Ovary (tissue), 9 donors: ENCODE results near the gene ZNF593. TPM values are rescaled to one million over a fixed set of nuclear protein-coding genes. Genes with fewer than 3 reads are reported as not detected.

Experiments used
- DNase-seq, 5 donors: peaks; one replicate each; pipeline ENCODE4 v3.0.0-alpha.2; 2019 to 2020
- H3K27ac ChIP-seq, 2 donors: fragments of 200-600 bp; one replicate each; pipeline versions ENCODE4 v1.5.1 to v1.8.0; 2019 to 2022
- H3K27me3 ChIP-seq: fragments of 200-600 bp; one replicate; pipeline ENCODE4 v1.8.0; 2022
- H3K36me3 ChIP-seq: fragments of 200-600 bp; sonication (generic); one replicate; pipeline ENCODE4 v1.5.1; 2019
- H3K4me1 ChIP-seq: one replicate; pipeline ENCODE4 v1.8.1; 2013; ENCODE audit warnings: mild to moderate bottlenecking, moderate library complexity; ENCODE audit not compliant: insufficient read depth
- H3K4me3 ChIP-seq: fragments of 200-600 bp; sonication (generic); one replicate; pipeline ENCODE4 v1.5.1; 2017
- H3K9me3 ChIP-seq, 2 donors: fragments of 200-600 bp in 1 of 2; sonication (generic) in 1 of 2; one replicate each; pipeline versions ENCODE4 v1.5.1 to v1.8.1; 2013 to 2019; ENCODE audit warnings: mild to moderate bottlenecking in 1 of 2, moderate library complexity in 1 of 2
- EP300 ChIP-seq: sonication (generic); formaldehyde crosslinking; IDR thresholded peaks from one replicate; pipeline ENCODE4 v1.6.1; 2017; ENCODE audit warnings: antibody characterized with exemption
- POLR2A ChIP-seq: fragments of 450-650 bp; IDR thresholded peaks from one replicate; pipeline ENCODE4 v1.6.1; 2017; ENCODE audit warnings: antibody characterized with exemption, mild to moderate bottlenecking, moderate library complexity
- WGBS, 3 donors: extraction: QIAGEN DNeasy Blood & Tissue Kit in 1 of 3; methylation state at CpG; one replicate each; pipeline versions ENCODE4 v1.1.5 to v1.1.7; 2013 to 2017; 5-methylcytosine and 5-hydroxymethylcytosine counted together
- intact Hi-C, 4 donors: fragments of 100-400 bp; cut with DNase I; formaldehyde crosslinking; loops; one replicate each; pipeline versions ENCODE4 v1.11.0 to v1.15.1; 2022 to 2023
- polyA plus RNA-seq, 2 donors: library from polyadenylated mRNA; stranded (reverse); fragments of 200-250 nt in 1 of 2; fragments of 350-450 nt in 1 of 2; fragmentation: Illumina TruSeq in 1 of 2; extraction: RNeasy Lipid Tissue Mini Kit (QIAGEN cat#74804) in 1 of 2; gene quantifications; one replicate each; pipeline ENCODE4 v1.2.3, GENCODE V29; 2013 to 2014
- total RNA-seq, 7 donors: library from RNA; depleted of rRNA in 2 of 7; stranded (reverse); fragments of >200 nt in 2 of 7; fragmentation: NEBNext Ultra II Directional in 3 of 7; extraction: Animal tissue kit (Norgen Biotek cat#: 25700) in 3 of 7; gene quantifications; one replicate each; pipeline versions ENCODE4 v1.1.0 to v1.2.4, GENCODE V29; 2016 to 2023
- TF ChIP-seq, protein P1 (sequence below), 3 donors: fragments of 450-650 bp in 2 of 3; fragments of 200-600 bp in 1 of 3; IDR thresholded peaks; one replicate each; pipeline versions ENCODE4 v1.5.1 to v1.8.0; 2016 to 2022; ENCODE audit warnings: antibody characterized with exemption in 3 of 3, mild to moderate bottlenecking in 1 of 3
- donor health status: DM: no; HTN: no; CAD: no; lungs with moderate emphysema.
- donor health status: DM: no; HTN: no; CAD: no.
- donor health status: Bipolar disorder and iron deficiency.
- donor health status: DM: yes; HTN: yes; CAD: no.
- donor health status: DM: no; HTN: no; CAD: no.
- donor health status: DM: yes; HTN: yes; CAD: no.

The ZNF593 gene
- total and polyA plus RNA-seq, 9 donors, result 1.8 to 62.5 (median 36.5) TPM

DNA sequence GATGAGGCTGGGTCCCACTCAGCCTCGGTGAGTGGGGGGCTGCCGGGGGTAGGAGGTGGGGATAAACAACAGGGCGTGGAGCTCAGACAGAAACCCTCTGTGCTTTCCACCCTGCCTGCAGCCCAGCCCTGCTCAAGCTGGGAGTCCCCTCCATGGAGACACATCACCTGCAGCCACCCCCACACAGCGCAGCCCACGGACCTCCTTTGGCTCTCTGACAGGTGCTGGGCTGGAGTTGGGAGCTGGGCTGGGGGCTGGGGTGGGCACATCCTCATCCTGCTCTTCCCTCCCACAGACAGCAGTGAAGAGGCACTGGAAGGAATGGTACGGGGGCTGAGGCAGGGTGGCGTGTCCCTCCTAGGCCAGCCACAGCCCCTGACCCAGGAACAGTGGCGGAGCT lies 18.8 kb downstream of the ZNF593 start:
- intact Hi-C loops, result no loop called here
- no peak overlapping the region for H3K4me3 ChIP-seq
- H3K27ac ChIP-seq, result no peak overlapping the region
- no peaks in the 10 kb centered on the region for H3K36me3 ChIP-seq
- DNase-seq, result no peak
- no peaks in the 10 kb centered on the region for H3K27me3 ChIP-seq
- no peaks in the 10 kb centered on the region for H3K9me3 ChIP-seq
- no peaks in the 10 kb centered on the region for H3K4me1 ChIP-seq
- WGBS, 3 donors, result 81 to 90% (median 85%) methylated on average over 8 of the region's 8 CpGs
- TF ChIP-seq, protein P1, sequence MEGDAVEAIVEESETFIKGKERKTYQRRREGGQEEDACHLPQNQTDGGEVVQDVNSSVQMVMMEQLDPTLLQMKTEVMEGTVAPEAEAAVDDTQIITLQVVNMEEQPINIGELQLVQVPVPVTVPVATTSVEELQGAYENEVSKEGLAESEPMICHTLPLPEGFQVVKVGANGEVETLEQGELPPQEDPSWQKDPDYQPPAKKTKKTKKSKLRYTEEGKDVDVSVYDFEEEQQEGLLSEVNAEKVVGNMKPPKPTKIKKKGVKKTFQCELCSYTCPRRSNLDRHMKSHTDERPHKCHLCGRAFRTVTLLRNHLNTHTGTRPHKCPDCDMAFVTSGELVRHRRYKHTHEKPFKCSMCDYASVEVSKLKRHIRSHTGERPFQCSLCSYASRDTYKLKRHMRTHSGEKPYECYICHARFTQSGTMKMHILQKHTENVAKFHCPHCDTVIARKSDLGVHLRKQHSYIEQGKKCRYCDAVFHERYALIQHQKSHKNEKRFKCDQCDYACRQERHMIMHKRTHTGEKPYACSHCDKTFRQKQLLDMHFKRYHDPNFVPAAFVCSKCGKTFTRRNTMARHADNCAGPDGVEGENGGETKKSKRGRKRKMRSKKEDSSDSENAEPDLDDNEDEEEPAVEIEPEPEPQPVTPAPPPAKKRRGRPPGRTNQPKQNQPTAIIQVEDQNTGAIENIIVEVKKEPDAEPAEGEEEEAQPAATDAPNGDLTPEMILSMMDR (IDR thresholded peaks at IDR 0.05), result no peak
- TF ChIP-seq EP300 (no peak), POLR2A (no peak)

DNA sequence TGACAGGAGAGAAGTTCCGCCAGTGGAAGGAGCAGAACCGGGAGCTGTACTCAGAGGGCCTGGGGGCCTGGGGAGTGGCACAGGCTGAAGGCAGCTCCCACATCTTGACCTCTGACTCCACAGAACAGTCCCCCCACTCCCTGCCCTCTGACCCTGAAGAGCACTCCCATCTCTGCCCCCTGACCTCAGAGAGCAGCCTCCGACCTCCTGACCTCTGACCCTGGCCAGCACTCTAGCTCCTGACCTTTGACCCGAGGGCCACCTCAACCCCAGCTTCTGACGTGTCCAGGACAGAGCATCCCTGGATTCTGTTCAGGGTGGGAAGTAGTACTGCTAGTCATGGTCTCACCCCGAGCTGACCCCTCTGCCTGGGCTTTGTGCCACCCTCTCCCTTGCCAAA lies 19.6 kb downstream of the ZNF593 start:
- no peaks in the 10 kb centered on the region for H3K9me3 ChIP-seq
- H3K4me1 ChIP-seq, result no peaks in the 10 kb centered on the region
- TF ChIP-seq, protein P1 (IDR thresholded peaks at IDR 0.05), result no peak
- no peak for DNase-seq
- H3K27ac ChIP-seq, result no peak overlapping the region
- H3K27me3 ChIP-seq, result no peaks in the 10 kb centered on the region
- WGBS, 3 donors, result 57 to 67% (median 65%) methylated on average over 6 of the region's 6 CpGs
- H3K36me3 ChIP-seq, result no peaks in the 10 kb centered on the region
- H3K4me3 ChIP-seq, result no peak overlapping the region
- intact Hi-C loops, result no loop called here

DNA sequence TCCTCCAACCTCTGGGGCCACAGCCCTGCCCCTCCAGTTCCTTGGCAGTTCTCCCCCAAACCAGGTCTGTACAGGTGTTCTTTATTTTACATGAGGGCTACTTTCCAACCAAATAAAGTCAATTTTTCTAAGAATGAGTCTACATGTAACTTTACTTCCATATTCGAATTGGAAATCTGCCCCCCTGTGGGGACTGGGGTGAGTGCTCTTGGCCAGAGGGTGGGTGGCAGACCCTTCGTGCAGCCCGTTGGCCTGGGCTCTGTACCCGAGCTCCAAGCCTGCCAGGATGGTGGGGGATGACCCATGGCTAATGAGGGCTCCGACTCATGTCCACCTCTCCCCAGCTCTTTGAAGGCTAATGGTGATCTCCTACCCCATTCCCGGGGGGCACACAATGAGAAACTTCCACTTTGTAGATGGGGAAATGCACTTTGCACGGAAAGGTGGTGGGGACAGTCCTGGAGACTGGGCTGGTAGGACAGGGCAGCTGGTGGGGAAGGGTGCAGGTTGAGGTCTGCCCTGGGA lies 20.1 kb downstream of the ZNF593 start:
- H3K9me3 ChIP-seq, result no peaks in the 10 kb centered on the region
- no peak overlapping the region for H3K4me3 ChIP-seq
- 77 to 89% (median 85%) methylated on average over 7 of the region's 7 CpGs for WGBS, 3 donors
- H3K4me1 ChIP-seq, result no peaks in the 10 kb centered on the region
- H3K27me3 ChIP-seq, result no peaks in the 10 kb centered on the region
- no peaks in the 10 kb centered on the region for H3K36me3 ChIP-seq
- no peak for DNase-seq
- intact Hi-C loops, result no loop called here
- H3K27ac ChIP-seq, result no peak overlapping the region
- TF ChIP-seq, protein P1 (IDR thresholded peaks at IDR 0.05), result no peak
- TF ChIP-seq EP300, result no peak
- no peak for TF ChIP-seq POLR2A

DNA sequence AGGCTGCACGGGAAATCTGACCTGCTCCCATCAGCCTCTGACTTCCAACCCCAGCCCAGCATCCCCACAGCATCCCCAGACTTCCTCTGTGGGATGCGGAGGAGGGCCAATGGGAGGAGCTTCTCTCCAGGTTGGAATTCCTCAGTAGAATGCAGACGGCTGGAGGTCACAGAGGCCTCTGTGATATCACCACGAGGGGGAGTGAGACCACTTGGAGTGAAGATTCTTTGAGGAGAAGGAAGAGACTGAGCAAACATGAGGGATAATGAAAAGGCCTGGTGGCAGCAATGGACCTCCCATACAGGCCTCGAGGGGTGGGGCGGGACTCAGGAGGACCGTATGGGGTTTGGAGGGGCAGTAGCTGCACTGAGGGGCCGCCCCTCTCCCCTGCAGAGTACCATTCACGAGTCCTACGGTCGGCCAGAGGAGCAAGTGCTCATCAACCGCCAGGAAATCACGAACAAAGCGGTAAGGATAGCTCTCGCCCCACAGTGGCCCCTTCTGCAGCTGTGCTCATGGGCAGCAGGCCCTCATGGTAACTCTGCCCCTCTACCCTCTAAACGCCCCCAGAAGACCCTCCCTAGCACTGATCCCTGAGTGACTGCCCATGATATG lies 20.8 kb downstream of the ZNF593 start, which contains the start of gene CATSPER4:
Gene CATSPER4, plus strand, starts transcription at position 230 of the 615 bp plus-strand sequence. Its CDS starts 26 bp downstream, at position 256.
- no peaks in the 10 kb centered on the region for H3K27me3 ChIP-seq
- no peak for DNase-seq
- intact Hi-C loops, result no loop called here
- no peaks in the 10 kb centered on the region for H3K4me1 ChIP-seq
- no peak within 1 kb of the TSS for H3K4me3 ChIP-seq
- WGBS, 3 donors, result 49 to 54% (median 51%) methylated on average over 16 of the region's 16 CpGs
- no peaks in the 10 kb centered on the region for H3K9me3 ChIP-seq
- TF ChIP-seq EP300 (no peak), POLR2A (no peak)
- TF ChIP-seq, protein P1 (IDR thresholded peaks at IDR 0.05), result no peak
- no peaks in the 10 kb centered on the region for H3K36me3 ChIP-seq
- no peak within 1 kb of the TSS for H3K27ac ChIP-seq
